WI38 (cell line): ENCODE results near the gene HOXD9.

Experiments used
- H3K4me3 ChIP-seq: 2 replicates; pipeline ENCODE4 v1.5.1; 2011; ENCODE audit warnings: low read depth, mild to moderate bottlenecking, control low read depth, low read length
- TF ChIP-seq, protein P1 (sequence below): IDR thresholded peaks from 2 replicates; pipeline ENCODE4 v1.5.1; 2012; ENCODE audit warnings: low read depth, mild to moderate bottlenecking, control low read depth, low read length

The HOXD9 gene

DNA sequence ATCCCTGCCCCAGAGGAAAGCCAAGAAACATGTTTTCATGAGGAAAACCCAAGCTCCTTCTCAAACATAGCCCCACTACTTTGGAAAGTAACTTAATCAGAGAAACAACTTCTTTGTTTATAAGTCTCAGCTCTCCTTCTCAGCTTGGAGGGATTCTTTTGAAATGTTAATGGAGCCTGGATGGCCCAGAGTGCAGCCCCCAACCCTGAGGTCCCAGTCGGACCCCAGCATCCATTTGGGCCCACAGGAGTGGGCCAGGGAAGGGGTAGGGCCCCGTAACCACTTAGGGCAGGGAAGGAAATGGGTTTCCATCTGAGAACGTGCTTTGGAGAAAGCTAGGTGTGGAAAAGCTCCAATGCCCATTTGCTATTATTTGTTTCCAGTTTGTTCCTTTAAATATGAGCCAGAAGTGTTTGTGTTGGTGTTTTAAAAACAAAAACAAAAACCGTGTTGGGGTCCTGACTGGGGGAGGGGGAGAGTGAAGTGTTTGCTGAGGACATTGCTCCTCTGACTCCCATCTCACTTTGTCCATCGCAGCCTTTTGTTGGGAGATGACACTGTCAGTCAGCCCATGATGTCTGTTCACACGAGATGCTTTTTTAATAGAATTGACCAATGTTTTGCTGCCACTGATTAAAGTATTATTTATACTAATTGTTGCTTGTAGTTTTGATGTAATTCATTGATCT lies 33.0 kb downstream of the HOXD9 start:
- TF ChIP-seq, protein P1, sequence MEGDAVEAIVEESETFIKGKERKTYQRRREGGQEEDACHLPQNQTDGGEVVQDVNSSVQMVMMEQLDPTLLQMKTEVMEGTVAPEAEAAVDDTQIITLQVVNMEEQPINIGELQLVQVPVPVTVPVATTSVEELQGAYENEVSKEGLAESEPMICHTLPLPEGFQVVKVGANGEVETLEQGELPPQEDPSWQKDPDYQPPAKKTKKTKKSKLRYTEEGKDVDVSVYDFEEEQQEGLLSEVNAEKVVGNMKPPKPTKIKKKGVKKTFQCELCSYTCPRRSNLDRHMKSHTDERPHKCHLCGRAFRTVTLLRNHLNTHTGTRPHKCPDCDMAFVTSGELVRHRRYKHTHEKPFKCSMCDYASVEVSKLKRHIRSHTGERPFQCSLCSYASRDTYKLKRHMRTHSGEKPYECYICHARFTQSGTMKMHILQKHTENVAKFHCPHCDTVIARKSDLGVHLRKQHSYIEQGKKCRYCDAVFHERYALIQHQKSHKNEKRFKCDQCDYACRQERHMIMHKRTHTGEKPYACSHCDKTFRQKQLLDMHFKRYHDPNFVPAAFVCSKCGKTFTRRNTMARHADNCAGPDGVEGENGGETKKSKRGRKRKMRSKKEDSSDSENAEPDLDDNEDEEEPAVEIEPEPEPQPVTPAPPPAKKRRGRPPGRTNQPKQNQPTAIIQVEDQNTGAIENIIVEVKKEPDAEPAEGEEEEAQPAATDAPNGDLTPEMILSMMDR = no peak
- H3K4me3 ChIP-seq = no peak overlapping the region

GRCh38 chr2:176156301-176156806 lies 33.8 kb downstream of the HOXD9 start:
- TF ChIP-seq, protein P1 = no peak
- no peak overlapping the region for H3K4me3 ChIP-seq

GRCh38 chr2:176156807-176157498 lies 34.4 kb downstream of the HOXD9 start, which contains the start of gene HOXD3:
HOXD3 (plus strand) TSS chr2:176157307; CDS start chr2:176169115, 11,808 bp downstream.
- TF ChIP-seq, protein P1 = no peak
- no peak within 1 kb of the TSS for H3K4me3 ChIP-seq

DNA sequence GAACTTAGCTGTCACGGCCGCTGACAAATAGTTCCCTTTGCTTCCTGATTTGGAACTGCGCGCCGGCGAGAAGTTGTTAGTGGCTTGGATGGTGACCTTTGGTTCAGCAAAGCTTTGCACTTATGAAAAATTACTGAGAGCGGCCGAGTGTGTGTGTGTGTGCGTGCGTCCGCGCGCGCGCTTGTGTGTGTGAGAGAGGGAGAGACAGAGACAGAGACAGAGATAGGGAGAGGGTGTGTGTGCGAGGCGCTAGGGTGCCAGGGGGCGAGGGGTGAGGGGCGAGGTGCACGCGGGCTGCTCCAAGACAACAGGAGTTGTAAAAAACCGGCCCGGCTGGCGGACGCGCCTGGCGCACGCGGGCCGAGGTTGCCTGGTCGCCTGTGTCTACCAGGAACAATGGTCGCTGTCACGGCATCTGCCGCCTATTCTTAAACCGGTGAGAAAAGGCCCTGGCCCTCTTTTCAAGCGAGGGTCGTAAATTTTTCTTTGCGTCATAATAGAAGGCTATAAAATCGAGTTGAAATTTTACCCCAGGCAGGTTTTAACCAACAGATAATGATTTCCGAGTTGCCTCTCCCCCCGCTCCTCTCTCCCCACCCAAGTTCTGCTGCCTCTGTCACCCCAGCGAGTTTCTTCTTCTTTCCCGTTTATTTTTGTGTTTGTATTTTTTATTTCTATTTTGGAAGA lies 35.1 kb downstream of the HOXD9 start:
- TF ChIP-seq, protein P1 = no peak
- no peak overlapping the region for H3K4me3 ChIP-seq

DNA sequence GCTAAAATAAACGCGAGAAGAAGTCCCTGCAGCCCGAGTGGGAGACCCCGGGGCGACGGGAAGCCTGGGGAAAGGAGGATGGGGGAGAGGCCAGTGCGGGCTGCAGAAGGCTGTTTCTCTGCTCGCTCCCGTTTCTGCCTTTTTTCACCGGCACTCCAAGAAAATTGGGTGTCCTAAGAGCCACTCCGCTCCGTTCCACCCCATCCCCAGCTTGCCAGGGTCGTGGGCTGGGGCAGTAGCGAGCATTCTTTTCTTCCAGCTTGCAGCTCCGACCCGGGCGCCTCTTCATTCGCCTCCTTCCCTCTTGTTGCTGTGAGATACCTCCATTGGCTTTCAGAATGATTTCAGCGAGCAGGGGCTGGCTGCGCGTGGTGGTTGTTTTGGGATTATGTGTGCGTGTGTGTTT lies 35.7 kb downstream of the HOXD9 start:
- no peak overlapping the region for H3K4me3 ChIP-seq

DNA sequence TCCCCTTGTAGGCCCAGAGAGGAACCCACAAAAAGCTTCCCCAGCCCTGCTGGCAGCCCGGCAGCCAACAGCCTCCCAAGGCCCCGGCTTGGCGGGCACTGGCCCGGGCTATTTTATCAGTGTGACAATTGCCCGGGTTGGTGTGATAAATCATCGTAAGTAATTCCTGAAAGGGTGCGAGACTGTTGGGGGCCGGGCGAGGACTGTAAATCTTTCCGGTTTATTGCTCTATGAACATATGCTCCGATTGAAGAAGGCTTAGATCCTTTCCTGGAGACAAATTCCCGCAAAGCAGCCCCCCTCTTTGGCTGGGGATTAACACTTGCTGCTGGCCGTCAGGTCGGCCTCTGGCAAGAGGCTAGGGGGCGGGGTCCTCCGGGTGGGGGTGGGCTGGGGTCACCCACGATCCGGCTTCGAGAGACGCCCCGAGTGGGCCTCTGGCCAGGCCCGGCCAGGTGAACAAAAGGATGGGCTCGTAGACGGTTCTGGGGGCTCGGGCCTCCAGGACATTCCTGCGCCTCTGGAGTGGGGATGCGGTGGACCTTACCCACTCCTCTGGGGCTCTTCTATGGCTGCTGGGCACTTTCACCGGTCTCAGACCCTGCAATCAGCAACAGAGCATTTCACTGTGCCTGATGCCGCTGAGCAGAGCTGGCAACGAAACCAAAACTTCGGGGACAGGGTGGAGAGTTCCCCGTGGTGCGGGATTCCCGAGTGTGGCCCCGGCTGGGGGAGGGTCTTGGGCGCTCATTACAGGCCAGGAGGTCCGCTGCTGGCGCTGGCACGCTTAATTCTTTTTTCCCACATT lies 36.5 kb downstream of the HOXD9 start:
- TF ChIP-seq, protein P1 = no peak
- H3K4me3 ChIP-seq = no peak overlapping the region

More for the DNA sequence above, 35.7 kb downstream of the HOXD9 start:
- TF ChIP-seq, protein P1 = no peak
